ENCODE results near the gene AEBP1. TPM values are rescaled to one million over a fixed set of nuclear protein-coding genes. Genes with fewer than 3 reads are reported as not detected.

The AEBP1 gene
- 10 to 100 TPM; 69.7 to 83.2 (median 76.4) TPM for total RNA-seq (2021; fragmentation: NEBNext Ultra II Directional; extraction: Animal tissue kit (Norgen Biotek cat#: 25700))
- long read RNA-seq, full-length matches to known transcripts: 2 of 20 reads
- long read RNA-seq, partial matches to known transcripts: 18 of 20 reads
- long read RNA-seq, other reads (novel, unspliced or antisense): 0 of 20 reads

DNA sequence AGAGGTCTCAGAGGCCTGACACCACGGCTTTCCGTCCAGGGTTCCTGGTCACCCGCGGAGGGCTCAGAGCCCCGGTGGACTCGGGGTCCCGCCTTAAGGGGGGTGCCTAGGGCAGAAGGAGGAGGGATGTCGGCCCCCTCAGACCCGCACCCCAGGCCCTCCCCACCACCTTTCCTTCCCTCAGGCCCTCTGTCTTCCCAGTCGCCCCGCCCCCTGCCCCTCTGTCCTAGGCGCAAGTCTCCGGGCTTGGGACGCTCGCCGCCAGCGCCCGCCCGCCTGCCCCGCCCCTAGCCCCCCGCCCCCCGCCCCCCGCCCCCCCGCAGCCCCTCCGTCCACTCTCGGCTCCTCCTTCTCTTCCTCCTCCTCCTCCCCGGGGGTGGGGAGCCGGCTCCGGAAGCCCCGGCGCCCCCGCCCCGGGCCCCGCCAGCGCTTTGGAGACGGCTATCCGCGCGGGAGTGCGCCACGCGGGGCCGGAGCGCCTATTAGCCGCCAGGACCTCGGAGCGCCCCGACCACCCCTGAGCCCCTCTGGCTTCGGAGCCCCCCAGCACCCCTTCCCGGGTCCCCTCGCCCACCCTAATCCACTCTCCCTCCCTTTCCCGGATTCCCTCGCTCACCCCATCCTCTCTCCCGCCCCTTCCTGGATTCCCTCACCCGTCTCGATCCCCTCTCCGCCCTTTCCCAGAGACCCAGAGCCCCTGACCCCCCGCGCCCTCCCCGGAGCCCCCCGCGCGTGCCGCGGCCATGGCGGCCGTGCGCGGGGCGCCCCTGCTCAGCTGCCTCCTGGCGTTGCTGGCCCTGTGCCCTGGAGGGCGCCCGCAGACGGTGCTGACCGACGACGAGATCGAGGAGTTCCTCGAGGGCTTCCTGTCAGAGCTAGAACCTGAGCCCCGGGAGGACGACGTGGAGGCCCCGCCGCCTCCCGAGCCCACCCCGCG is at the start of gene AEBP1:
TSS of gene AEBP1 (plus strand) at position 423 of the 937 bp plus-strand sequence. CDS start at position 744, 321 bp downstream.
- TF ChIP-seq, protein P1, sequence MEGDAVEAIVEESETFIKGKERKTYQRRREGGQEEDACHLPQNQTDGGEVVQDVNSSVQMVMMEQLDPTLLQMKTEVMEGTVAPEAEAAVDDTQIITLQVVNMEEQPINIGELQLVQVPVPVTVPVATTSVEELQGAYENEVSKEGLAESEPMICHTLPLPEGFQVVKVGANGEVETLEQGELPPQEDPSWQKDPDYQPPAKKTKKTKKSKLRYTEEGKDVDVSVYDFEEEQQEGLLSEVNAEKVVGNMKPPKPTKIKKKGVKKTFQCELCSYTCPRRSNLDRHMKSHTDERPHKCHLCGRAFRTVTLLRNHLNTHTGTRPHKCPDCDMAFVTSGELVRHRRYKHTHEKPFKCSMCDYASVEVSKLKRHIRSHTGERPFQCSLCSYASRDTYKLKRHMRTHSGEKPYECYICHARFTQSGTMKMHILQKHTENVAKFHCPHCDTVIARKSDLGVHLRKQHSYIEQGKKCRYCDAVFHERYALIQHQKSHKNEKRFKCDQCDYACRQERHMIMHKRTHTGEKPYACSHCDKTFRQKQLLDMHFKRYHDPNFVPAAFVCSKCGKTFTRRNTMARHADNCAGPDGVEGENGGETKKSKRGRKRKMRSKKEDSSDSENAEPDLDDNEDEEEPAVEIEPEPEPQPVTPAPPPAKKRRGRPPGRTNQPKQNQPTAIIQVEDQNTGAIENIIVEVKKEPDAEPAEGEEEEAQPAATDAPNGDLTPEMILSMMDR (IDR thresholded peaks at IDR 0.05): no peak
- H3K4me3 Mint-ChIP-seq: peak within 1 kb of the TSS; percentile 88
- peaks cover 51% of the 10 kb centered on the region for H3K4me1 Mint-ChIP-seq (ENCODE audit: low read depth)
- H3K9me3 Mint-ChIP-seq: no peaks in the 10 kb centered on the region
- no peaks in the 10 kb centered on the region for H3K36me3 Mint-ChIP-seq (ENCODE audit: low read depth)
- peak; percentile 31 for DNase-seq
- no peaks in the 10 kb centered on the region; the same call in 1 of the 2 replicates for H3K27me3 Mint-ChIP-seq (ENCODE audit: insufficient read depth)
- H3K27ac Mint-ChIP-seq: peak within 1 kb of the TSS; percentile 92

DNA sequence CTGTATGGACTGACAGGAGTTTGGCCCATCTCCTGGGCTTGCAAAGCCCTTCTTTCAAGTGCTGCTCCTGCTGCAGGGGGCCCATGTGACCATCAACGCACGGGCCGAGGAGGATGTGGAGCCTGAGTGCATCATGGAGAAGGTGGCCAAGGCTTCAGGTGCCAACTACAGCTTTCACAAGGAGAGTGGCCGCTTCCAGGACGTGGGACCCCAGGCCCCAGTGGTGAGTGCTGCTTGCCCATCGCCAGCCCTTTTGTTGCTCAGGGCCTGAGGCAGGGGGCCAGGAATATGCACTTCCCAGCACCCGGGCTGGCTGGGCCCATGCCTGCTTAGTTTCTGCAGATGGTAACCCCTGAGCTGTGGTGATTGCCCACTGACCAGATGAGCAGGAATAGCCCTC is 47.5 kb upstream of the AEBP1 start:
- Mint-ChIP-seq H3K4me3 (no peak overlapping the region), H3K9me3 (no peaks in the 10 kb centered on the region), H3K36me3 (ENCODE audit: low read depth) (peaks cover 32% of the 10 kb centered on the region), H3K27ac (no peak overlapping the region), H3K27me3 (ENCODE audit: insufficient read depth) (no peaks in the 10 kb centered on the region), H3K4me1 (ENCODE audit: low read depth) (no peaks in the 10 kb centered on the region)
- DNase-seq: no peak
- TF ChIP-seq, protein P1 (IDR thresholded peaks at IDR 0.05): no peak

DNA sequence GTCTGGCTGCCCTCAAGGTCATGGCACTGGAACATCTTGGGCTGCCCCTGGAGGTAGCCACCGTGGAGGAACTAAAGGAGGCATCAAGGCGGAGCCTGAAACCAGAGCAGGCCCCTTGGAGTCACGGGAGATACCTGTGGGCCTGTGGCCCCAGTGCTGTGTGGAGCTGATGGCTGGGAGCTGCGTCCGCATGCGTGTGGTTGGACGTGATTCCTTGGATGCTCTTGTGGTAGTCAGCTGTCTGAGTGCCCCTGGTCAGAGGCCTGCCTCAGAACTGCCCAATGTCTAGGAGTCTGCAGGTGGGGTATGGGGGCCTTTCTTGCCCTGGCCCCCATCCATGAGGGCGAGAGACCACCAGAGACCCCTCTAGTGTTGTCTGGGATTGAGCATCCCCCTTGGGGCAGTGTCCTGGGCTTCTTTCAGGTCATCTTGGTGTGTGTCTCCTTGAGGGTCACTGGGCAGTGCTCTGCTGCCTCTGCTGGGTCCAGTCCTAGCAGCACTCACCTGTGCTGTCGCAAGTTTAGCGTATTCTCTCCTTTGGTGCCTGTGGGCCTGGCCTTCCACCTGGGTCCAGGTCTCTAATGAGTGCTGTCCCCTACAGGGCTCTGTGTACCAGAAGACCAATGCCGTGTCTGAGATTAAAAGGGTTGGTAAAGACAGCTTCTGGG is 46.8 kb upstream of the AEBP1 start:
- no peaks in the 10 kb centered on the region for H3K27me3 Mint-ChIP-seq (ENCODE audit: insufficient read depth)

DNA sequence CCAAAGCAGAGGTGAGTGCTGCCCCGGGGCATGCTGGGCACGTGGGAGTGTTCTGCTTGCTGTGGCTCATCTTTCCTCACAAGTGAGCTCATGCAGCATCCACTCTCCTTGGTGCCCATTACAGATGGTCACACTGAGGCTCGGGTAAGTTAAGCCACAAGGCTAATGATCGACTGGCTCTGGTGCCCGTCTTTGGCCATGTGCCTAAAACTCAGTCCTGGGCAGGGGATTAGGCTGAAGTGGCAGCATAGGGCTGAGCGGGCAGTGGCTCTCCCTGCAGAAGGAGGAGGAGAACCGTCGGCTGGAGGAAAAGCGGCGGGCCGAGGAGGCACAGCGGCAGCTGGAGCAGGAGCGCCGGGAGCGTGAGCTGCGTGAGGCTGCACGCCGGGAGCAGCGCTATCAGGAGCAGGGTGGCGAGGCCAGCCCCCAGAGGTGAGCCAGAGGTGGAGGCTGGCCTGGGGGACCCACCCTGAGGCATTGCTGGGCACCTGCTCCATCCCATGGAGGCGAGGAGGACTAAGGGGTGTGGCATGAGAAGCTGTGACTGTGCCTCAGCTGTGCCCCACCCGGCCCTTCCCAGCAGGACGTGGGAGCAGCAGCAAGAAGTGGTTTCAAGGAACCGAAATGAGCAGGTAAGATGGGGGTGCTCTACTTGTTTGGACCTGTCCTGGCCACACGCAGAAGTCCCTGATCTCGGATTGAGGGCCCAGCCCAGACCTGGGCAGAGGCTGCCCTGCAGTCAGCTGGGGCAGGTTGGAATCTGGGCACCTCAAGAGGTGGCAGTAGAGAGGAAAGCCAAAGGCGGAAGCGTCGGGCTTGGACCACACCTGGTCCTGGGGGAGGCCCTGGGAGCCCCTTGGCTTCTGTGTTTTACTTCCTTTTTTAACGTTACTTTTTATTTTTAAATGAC is 46.0 kb upstream of the AEBP1 start:
- Mint-ChIP-seq H3K9me3 (no peaks in the 10 kb centered on the region), H3K4me1 (ENCODE audit: low read depth) (no peaks in the 10 kb centered on the region), H3K4me3 (no peak overlapping the region), H3K27ac (no peak overlapping the region), H3K27me3 (ENCODE audit: insufficient read depth) (no peaks in the 10 kb centered on the region; the same call in 1 of the 2 replicates), H3K36me3 (ENCODE audit: low read depth) (peaks cover 32% of the 10 kb centered on the region)
- DNase-seq: no peak
- TF ChIP-seq, protein P1 (IDR thresholded peaks at IDR 0.05): no peak

More for the DNA sequence above, 46.8 kb upstream of the AEBP1 start:
- Mint-ChIP-seq H3K4me1 (ENCODE audit: low read depth) (no peaks in the 10 kb centered on the region), H3K4me3 (no peak overlapping the region), H3K27ac (no peak overlapping the region), H3K36me3 (ENCODE audit: low read depth) (peaks cover 32% of the 10 kb centered on the region), H3K9me3 (no peaks in the 10 kb centered on the region)
- TF ChIP-seq, protein P1 (IDR thresholded peaks at IDR 0.05): no peak
- DNase-seq: no peak

All from HFFc6 (cell line).